ENCODE results near the gene KLF1.

The KLF1 gene

DNA sequence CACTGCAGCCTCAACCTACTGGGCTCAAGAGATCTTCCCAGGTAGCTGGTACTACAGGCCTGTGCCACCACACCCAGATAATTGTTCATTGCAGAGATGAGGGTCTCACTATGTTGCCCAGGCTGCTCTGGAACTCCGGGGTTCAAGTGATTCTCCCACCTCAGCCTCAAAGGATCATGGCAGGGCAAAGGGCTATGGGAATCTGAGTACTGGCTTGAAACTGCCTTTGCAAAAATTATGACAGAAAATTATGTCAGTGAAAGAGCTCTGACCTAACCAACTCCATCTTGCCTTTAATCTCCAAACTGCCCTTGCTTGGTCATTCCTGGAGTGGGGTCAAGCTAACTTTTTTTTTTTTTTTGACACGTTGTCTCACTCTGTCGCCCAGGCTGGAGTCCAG is 4.4 kb downstream of the KLF1 start:
- Mint-ChIP-seq H3K9me3 (peaks cover 3% of the 10 kb centered on the region), H3K36me3 (ENCODE audit: low read depth) (no peaks in the 10 kb centered on the region), H3K4me1 (peaks cover 5% of the 10 kb centered on the region), H3K27ac (no peak overlapping the region), H3K4me3 (peak overlapping the region; percentile 75 to 83 (median 82)), H3K27me3 (ENCODE audit: low read depth) (peaks cover 68% of the 10 kb centered on the region)
- TF ChIP-seq, protein P1, sequence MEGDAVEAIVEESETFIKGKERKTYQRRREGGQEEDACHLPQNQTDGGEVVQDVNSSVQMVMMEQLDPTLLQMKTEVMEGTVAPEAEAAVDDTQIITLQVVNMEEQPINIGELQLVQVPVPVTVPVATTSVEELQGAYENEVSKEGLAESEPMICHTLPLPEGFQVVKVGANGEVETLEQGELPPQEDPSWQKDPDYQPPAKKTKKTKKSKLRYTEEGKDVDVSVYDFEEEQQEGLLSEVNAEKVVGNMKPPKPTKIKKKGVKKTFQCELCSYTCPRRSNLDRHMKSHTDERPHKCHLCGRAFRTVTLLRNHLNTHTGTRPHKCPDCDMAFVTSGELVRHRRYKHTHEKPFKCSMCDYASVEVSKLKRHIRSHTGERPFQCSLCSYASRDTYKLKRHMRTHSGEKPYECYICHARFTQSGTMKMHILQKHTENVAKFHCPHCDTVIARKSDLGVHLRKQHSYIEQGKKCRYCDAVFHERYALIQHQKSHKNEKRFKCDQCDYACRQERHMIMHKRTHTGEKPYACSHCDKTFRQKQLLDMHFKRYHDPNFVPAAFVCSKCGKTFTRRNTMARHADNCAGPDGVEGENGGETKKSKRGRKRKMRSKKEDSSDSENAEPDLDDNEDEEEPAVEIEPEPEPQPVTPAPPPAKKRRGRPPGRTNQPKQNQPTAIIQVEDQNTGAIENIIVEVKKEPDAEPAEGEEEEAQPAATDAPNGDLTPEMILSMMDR (IDR thresholded peaks at IDR 0.05; ENCODE audit: unreplicated experiment in 3 of 3): no peak

GRCh38 chr19:12881172-12881808 is 5.7 kb downstream of the KLF1 start, which contains the start of gene DNASE2:
DNASE2 (minus strand) TSS chr19:12881449; CDS start chr19:12881375, 74 bp downstream.
- H3K4me1 Mint-ChIP-seq: peaks cover 2% of the 10 kb centered on the region
- TF ChIP-seq, protein P1 (IDR thresholded peaks at IDR 0.05; ENCODE audit: unreplicated experiment in 3 of 3): no peak
- H3K27me3 Mint-ChIP-seq (ENCODE audit: low read depth): peaks cover 56% of the 10 kb centered on the region

GRCh38 chr19:12880551-12881171 is 6.3 kb downstream of the KLF1 start:
- peaks cover 3% of the 10 kb centered on the region for H3K9me3 Mint-ChIP-seq
- H3K27ac Mint-ChIP-seq: peak overlapping the region in 2 of 3 experiments; percentile 26 to 63

More at GRCh38 chr19:12881172-12881808, 5.7 kb downstream of the KLF1 start, which contains the start of gene DNASE2:
- peaks cover 3% of the 10 kb centered on the region for H3K9me3 Mint-ChIP-seq
- H3K27ac Mint-ChIP-seq: peak within 1 kb of the TSS; percentile 32 to 63 (median 44)
- H3K36me3 Mint-ChIP-seq (ENCODE audit: low read depth): no peaks in the 10 kb centered on the region
- peak within 1 kb of the TSS; percentile 82 to 87 (median 83) for H3K4me3 Mint-ChIP-seq

DNA sequence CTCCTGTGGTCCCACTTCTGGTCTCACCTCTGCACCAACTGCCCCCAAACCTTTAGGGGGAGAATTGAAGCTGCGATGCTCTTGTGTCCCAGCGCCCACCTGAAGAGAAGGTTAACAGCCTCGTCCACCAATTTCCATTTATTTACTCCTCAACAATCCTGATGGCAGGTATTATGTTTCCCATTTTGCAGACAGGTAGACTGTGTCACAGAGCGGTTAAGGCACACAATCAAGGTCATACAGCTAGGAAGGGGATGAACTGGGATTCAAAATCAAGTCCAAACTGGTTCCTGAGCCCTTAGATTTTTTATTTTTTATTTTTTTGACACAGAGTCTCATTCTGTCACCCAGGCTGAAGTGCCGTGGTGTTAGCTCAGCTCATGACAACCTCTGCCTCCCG is 11.9 kb downstream of the KLF1 start:
- Mint-ChIP-seq H3K27ac (no peak overlapping the region), H3K9me3 (no peaks in the 10 kb centered on the region), H3K36me3 (ENCODE audit: low read depth) (peaks cover 13% of the 10 kb centered on the region), H3K4me1 (no peaks in the 10 kb centered on the region), H3K4me3 (no peak overlapping the region), H3K27me3 (ENCODE audit: low read depth) (peaks cover 13% of the 10 kb centered on the region)
- TF ChIP-seq, protein P1 (IDR thresholded peaks at IDR 0.05; ENCODE audit: unreplicated experiment in 3 of 3): no peak

More at GRCh38 chr19:12880551-12881171, 6.3 kb downstream of the KLF1 start:
- Mint-ChIP-seq H3K27me3 (ENCODE audit: low read depth) (peaks cover 52% of the 10 kb centered on the region), H3K4me1 (no peaks in the 10 kb centered on the region), H3K4me3 (peak overlapping the region; percentile 82 to 87 (median 83)), H3K36me3 (ENCODE audit: low read depth) (no peaks in the 10 kb centered on the region)
- TF ChIP-seq, protein P1 (IDR thresholded peaks at IDR 0.05; ENCODE audit: unreplicated experiment in 3 of 3): no peak

DNA sequence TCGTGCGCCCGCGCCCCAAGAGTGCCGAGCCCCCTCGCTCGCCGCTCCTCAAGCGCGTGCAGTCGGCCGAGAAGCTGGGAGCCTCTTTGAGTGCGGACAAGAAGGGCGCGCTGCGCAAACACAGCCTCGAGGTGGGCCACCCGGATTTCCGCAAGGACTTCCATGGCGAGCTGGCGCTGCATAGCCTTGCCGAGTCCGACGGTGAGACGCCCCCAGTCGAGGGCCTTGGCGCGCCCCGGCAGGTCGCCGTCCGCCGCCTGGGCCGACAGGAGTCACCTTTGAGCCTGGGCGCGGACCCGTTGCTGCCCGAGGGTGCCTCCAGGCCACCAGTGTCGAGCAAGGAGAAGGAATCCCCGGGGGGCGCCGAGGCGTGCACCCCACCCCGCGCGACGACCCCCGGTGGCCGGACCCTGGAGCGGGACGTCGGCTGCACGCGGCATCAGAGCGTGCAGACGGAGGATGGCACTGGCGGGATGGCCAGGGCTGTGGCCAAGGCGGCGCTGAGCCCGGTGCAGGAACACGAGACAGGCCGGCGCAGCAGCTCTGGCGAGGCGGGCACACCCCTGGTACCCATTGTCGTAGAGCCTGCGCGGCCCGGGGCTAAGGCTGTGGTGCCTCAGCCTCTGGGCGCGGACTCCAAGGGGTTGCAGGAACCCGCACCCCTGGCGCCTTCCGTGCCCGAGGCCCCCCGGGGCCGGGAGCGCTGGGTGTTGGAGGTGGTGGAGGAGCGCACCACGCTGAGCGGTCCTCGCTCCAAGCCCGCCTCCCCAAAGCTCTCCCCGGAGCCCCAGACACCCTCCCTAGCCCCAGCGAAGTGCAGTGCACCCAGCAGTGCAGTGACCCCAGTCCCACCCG is 12.9 kb downstream of the KLF1 start:
- H3K27me3 Mint-ChIP-seq (ENCODE audit: low read depth): peaks cover 5% of the 10 kb centered on the region
- H3K4me3 Mint-ChIP-seq: no peak overlapping the region
- peaks cover 13% of the 10 kb centered on the region for H3K36me3 Mint-ChIP-seq (ENCODE audit: low read depth)
- TF ChIP-seq, protein P1 (IDR thresholded peaks at IDR 0.05; ENCODE audit: unreplicated experiment in 3 of 3): no peak
- H3K9me3 Mint-ChIP-seq: no peaks in the 10 kb centered on the region
- no peak overlapping the region for H3K27ac Mint-ChIP-seq
- H3K4me1 Mint-ChIP-seq: no peaks in the 10 kb centered on the region

All from nephron (organoid).